H1 (cell line): Measurements from ENCODE around the gene CHD2. TPM values are rescaled to one million over a fixed set of nuclear protein-coding genes. Genes with fewer than 3 reads are reported as not detected.

Source experiments
- ATF3 ChIP-seq: IDR thresholded peaks from 2 replicates; pipeline ENCODE4 v1.6.1; 2011; ENCODE audit warnings: low read depth, mild to moderate bottlenecking, low read length; ENCODE audit not compliant: insufficient read depth
- CEBPB ChIP-seq: IDR thresholded peaks from 2 replicates; pipeline ENCODE4 v1.6.1; 2012; ENCODE audit warnings: low read depth, low read length
- CHD7 ChIP-seq: fragments of 300-600 bp; sonication (generic); IDR thresholded peaks from 2 replicates; pipeline ENCODE4 v1.7.1; 2012; ENCODE audit warnings: low read length, moderate library complexity, mild to moderate bottlenecking, inconsistent platforms; ENCODE audit not compliant: insufficient replicate concordance
- POLR2A ChIP-seq, 2 experiments: IDR thresholded peaks; 1 replicate in 1 of 2; 2 replicates in 1 of 2; pipeline ENCODE4 v1.6.1; 2011; ENCODE audit warnings: low read depth in 2 of 2, low read length in 2 of 2, mild to moderate bottlenecking in 2 of 2; ENCODE audit errors: control extremely low read depth in 1 of 2
- polyA plus RNA-seq, 7 experiments: library from polyadenylated mRNA; depleted of rRNA in 3 of 7; stranded (reverse) in 5 of 7; unstranded in 2 of 7; fragments of >200 nt in 5 of 7; fragments of 200-250 nt in 2 of 7; gene quantifications; 1 replicate in 5 of 7; 2 replicates in 1 of 7; 4 replicates in 1 of 7; pipeline versions ENCODE4 v1.2.1 to v1.2.3, GENCODE V29; 2011 to 2013; ENCODE audit warnings: missing spikeins in 2 of 7, mixed read lengths in 2 of 7
- total RNA-seq: library from RNA; stranded (reverse); fragmentation: NEBNext Ultra II Directional; extraction: Animal tissue kit (Norgen Biotek cat#: 25700); gene quantifications from 2 replicates; pipeline ENCODE4 v1.2.1, GENCODE V29; 2021

The CHD2 gene
- total and polyA plus RNA-seq, 2 of the 8 experiments (the other 6 are each of a cell fraction or from before 2014, with no cell fraction given), result 28.8 to 70.0 TPM

- TF ChIP-seq CHD7 (no peak), POLR2A (IDR thresholded peaks at IDR 0.05; ENCODE audit: control extremely low read depth in 1 of 2, low read depth in 2 of 2, low read length in 2 of 2) (no peak), ATF3 (no peak), CEBPB (no peak)
Observed at GRCh38 chr15:92947071-92947730, 47.1 kb downstream of the CHD2 start (continued).
